Chondrocyte (in vitro differentiated cells): Measurements from ENCODE around the gene HSD3B1. TPM values are rescaled to one million over a fixed set of nuclear protein-coding genes. Genes with fewer than 3 reads are reported as not detected.
A peak's percentile ranks its signal among the peaks of the same experiment; 100 is the strongest.
"Not testable (repeated sequence)": the region's sequence is repeated elsewhere in the genome, so short reads cannot be mapped to it uniquely, and the experiment has no call there.

Source experiments
- DNase-seq: peaks from one replicate; pipeline ENCODE4 v3.0.0; 2021; ENCODE audit warnings: mixed read lengths, low spot score
- H3K27ac Mint-ChIP-seq: one replicate; pipeline ENCODE4 v1.8.0; 2021; ENCODE audit warnings: mild to moderate bottlenecking, moderate library complexity, mixed read lengths; ENCODE audit not compliant: unreplicated experiment
- H3K27me3 Mint-ChIP-seq: 2 replicates; pipeline ENCODE4 v1.8.0; 2021; ENCODE audit warnings: low read depth, mixed read lengths
- H3K36me3 Mint-ChIP-seq: 2 replicates; pipeline ENCODE4 v1.8.0; 2021; ENCODE audit warnings: low read depth, mixed read lengths
- H3K4me1 Mint-ChIP-seq: 2 replicates; pipeline ENCODE4 v1.8.0; 2021; ENCODE audit warnings: low read depth, mild to moderate bottlenecking, mixed read lengths
- H3K4me3 Mint-ChIP-seq: one replicate; pipeline ENCODE4 v1.8.0; 2021; ENCODE audit warnings: mild to moderate bottlenecking, moderate library complexity, mixed read lengths; ENCODE audit not compliant: unreplicated experiment
- H3K9me3 Mint-ChIP-seq: 2 replicates; pipeline ENCODE4 v1.8.0; 2021; ENCODE audit warnings: low read depth, mixed read lengths
- total RNA-seq: library from RNA; stranded (reverse); gene quantifications from 3 replicates; pipeline ENCODE4 v1.2.1, GENCODE V29; 2021
- TF ChIP-seq, protein P1 (sequence below): fragments of 200-600 bp; sonication (generic); IDR thresholded peaks from 2 replicates; pipeline ENCODE4 v1.5.0; 2021; ENCODE audit warnings: antibody characterized with exemption, mild to moderate bottlenecking, moderate library complexity

The HSD3B1 gene
- total RNA-seq, 1 donor from 2014 or later, result not detected

DNA sequence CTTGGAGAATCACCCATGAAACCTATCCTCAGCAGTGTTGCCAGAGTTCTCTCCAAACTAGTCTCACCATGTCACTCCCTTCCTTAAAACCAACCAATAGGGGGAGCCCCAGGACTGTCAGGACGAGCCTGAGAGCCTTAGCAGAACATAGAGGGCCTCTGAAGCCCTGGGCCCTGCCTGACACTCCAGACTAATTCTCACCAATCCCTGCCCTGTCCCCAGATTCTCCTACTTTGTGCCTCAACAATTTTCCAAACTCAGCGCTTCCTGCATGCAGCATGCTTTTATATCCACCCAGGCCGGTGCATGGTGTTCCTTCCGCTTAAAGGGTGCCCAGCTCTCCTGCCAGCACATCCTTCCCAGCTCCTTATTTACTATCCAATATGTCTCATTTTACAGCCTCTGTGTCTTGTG is 42.7 kb downstream of the HSD3B1 start:
- H3K36me3 Mint-ChIP-seq, result peaks cover 1% of the 10 kb centered on the region
- no peak overlapping the region for H3K4me3 Mint-ChIP-seq
- no peak for DNase-seq
- H3K27me3 Mint-ChIP-seq, result peaks cover 8% of the 10 kb centered on the region
- TF ChIP-seq, protein P1, sequence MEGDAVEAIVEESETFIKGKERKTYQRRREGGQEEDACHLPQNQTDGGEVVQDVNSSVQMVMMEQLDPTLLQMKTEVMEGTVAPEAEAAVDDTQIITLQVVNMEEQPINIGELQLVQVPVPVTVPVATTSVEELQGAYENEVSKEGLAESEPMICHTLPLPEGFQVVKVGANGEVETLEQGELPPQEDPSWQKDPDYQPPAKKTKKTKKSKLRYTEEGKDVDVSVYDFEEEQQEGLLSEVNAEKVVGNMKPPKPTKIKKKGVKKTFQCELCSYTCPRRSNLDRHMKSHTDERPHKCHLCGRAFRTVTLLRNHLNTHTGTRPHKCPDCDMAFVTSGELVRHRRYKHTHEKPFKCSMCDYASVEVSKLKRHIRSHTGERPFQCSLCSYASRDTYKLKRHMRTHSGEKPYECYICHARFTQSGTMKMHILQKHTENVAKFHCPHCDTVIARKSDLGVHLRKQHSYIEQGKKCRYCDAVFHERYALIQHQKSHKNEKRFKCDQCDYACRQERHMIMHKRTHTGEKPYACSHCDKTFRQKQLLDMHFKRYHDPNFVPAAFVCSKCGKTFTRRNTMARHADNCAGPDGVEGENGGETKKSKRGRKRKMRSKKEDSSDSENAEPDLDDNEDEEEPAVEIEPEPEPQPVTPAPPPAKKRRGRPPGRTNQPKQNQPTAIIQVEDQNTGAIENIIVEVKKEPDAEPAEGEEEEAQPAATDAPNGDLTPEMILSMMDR, result peak; percentile 87
- H3K9me3 Mint-ChIP-seq, result no peaks in the 10 kb centered on the region
- peaks cover 13% of the 10 kb centered on the region for H3K4me1 Mint-ChIP-seq
- no peak overlapping the region for H3K27ac Mint-ChIP-seq

- Mint-ChIP-seq H3K27me3 (peaks cover 8% of the 10 kb centered on the region), H3K4me3 (no peak overlapping the region), H3K4me1 (peaks cover 13% of the 10 kb centered on the region), H3K36me3 (peaks cover 1% of the 10 kb centered on the region), H3K9me3 (no peaks in the 10 kb centered on the region), H3K27ac (no peak overlapping the region)
- TF ChIP-seq, protein P1, result no peak
- no peak for DNase-seq
Observed at GRCh38 chr1:119550381-119550780, 43.4 kb downstream of the HSD3B1 start.

DNA sequence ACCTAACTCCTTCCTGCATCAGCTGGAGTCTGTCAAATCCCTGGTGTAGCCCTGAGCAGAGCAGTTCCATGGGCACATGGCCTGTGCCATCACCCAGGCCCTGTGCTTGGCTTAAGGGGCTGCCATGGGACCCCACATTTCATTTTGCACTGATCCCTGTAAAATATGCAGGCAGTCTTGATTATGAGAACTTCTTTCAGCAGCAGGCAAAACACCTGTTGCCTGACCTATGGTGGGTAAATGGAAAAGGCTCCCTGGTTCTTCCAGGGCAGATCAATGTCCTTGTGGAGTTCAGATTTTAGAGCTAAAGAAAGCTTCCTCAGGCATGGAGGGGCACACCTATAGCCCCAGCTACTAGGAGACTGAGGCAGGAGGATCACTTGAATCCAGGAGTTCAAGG is 44.2 kb downstream of the HSD3B1 start:
- H3K36me3 Mint-ChIP-seq, result peaks cover 1% of the 10 kb centered on the region
- H3K9me3 Mint-ChIP-seq, result no peaks in the 10 kb centered on the region
- DNase-seq, result no peak
- TF ChIP-seq, protein P1, result no peak
- H3K27me3 Mint-ChIP-seq, result peaks cover 8% of the 10 kb centered on the region
- H3K4me3 Mint-ChIP-seq, result no peak overlapping the region
- H3K4me1 Mint-ChIP-seq, result peaks cover 13% of the 10 kb centered on the region
- H3K27ac Mint-ChIP-seq, result no peak overlapping the region

- H3K9me3 Mint-ChIP-seq, H3K4me3 Mint-ChIP-seq: not testable (repeated sequence)
- H3K27ac Mint-ChIP-seq, result peak overlapping the region; percentile 63
Observed at GRCh38 chr1:119552656-119553055, 45.6 kb downstream of the HSD3B1 start.

GRCh38 chr1:119553302-119554071 is 46.5 kb downstream of the HSD3B1 start:
- H3K4me3 Mint-ChIP-seq, H3K36me3 Mint-ChIP-seq, H3K9me3 Mint-ChIP-seq, H3K27me3 Mint-ChIP-seq, DNase-seq: not testable (repeated sequence)
- peaks cover 13% of the 10 kb centered on the region for H3K4me1 Mint-ChIP-seq
- peak overlapping the region; percentile 84 for H3K27ac Mint-ChIP-seq

More at GRCh38 chr1:119552656-119553055, 45.6 kb downstream of the HSD3B1 start:
- H3K4me1 Mint-ChIP-seq, result peaks cover 13% of the 10 kb centered on the region
- DNase-seq, H3K36me3 Mint-ChIP-seq, H3K27me3 Mint-ChIP-seq: not testable (repeated sequence)

GRCh38 chr1:119554183-119554582 is 47.2 kb downstream of the HSD3B1 start:
- Mint-ChIP-seq H3K9me3 (no peaks in the 10 kb centered on the region), H3K27ac (peak overlapping the region; percentile 84), H3K36me3 (peaks cover 1% of the 10 kb centered on the region), H3K4me1 (peaks cover 13% of the 10 kb centered on the region), H3K27me3 (peaks cover 1% of the 10 kb centered on the region), H3K4me3 (no peak overlapping the region)
- TF ChIP-seq, protein P1, result no peak
- no peak for DNase-seq
